GM12878 (cell line): ENCODE results near the gene PRC1. TPM values are rescaled to one million over a fixed set of nuclear protein-coding genes. Genes with fewer than 3 reads are reported as not detected.

Experiments
- CBFB ChIP-seq: IDR thresholded peaks from 2 replicates; pipeline ENCODE4 v1.6.1; 2016; ENCODE audit warnings: antibody characterized with exemption, low read depth
- CUX1 ChIP-seq: IDR thresholded peaks from 2 replicates; pipeline ENCODE4 v1.6.1; 2012; ENCODE audit warnings: improper control_type of control experiment, low read depth, low read length; ENCODE audit not compliant: insufficient replicate concordance
- HDGF ChIP-seq: fragments of 450-650 bp; IDR thresholded peaks from 2 replicates; pipeline ENCODE4 v1.6.1; 2016; ENCODE audit warnings: antibody characterized with exemption
- NR2C1 ChIP-seq: fragments of 450-650 bp; IDR thresholded peaks from 2 replicates; pipeline ENCODE4 v1.6.1; 2017; ENCODE audit warnings: antibody characterized with exemption, mild to moderate bottlenecking, moderate library complexity
- SKIL ChIP-seq: fragments of 450-650 bp; IDR thresholded peaks from 2 replicates; pipeline ENCODE4 v1.6.1; 2017; ENCODE audit warnings: mild to moderate bottlenecking, low read depth, inconsistent platforms; ENCODE audit not compliant: poor library complexity, severe bottlenecking
- STAT3 ChIP-seq: IDR thresholded peaks from 2 replicates; pipeline ENCODE4 v1.6.1; 2011; ENCODE audit warnings: low read depth, low read length, improper control_type of control experiment
- polyA plus RNA-seq, 11 experiments: library from polyadenylated mRNA; depleted of rRNA in 4 of 11; unstranded in 6 of 11; stranded (reverse) in 5 of 11; fragments of >200 nt; fragmentation: Nextera tagmentation in 4 of 11; fragmentation: Illumina TruSeq in 1 of 11; extraction: Ambion mirVana in 4 of 11; extraction: Trizol in 1 of 11; gene quantifications; 1 replicate in 1 of 11; 2 replicates in 10 of 11; pipeline versions ENCODE4 v1.2.1 to v1.2.3, GENCODE V29; 2011 to 2016; ENCODE audit warnings: inconsistent platforms in 2 of 11, missing spikeins in 2 of 11, low read depth in 1 of 11
- total RNA-seq, 4 experiments: library from RNA; depleted of rRNA in 3 of 4; stranded (reverse); fragments of >200 nt in 3 of 4; fragmentation: Illumina TruSeq in 1 of 4; extraction: Trizol in 1 of 4; gene quantifications; 2 replicates each; pipeline versions ENCODE4 v1.2.1 to v1.2.3, GENCODE V29; 2013 to 2021

PRC1 gene
- total and polyA plus RNA-seq, 10 of the 15 experiments (the other 5 are each of a cell fraction or from before 2014, with no cell fraction given) = 100 to 241 (median 131) TPM

GRCh38 chr15:90959028-90959595, 35.2 kb downstream of the PRC1 start (continued):
- TF ChIP-seq CBFB (no peak), SKIL (no peak), CUX1 (no peak), NR2C1 (no peak), HDGF (no peak), STAT3 (no peak)
